ENCODE measurements around the gene CRIP2. TPM values are rescaled to one million over a fixed set of nuclear protein-coding genes. Genes with fewer than 3 reads are reported as not detected.

The CRIP2 gene
- total RNA-seq, 6 experiments from 2014 or later = 6.9 to 22.4 (median 21.0) TPM

GRCh38 chr14:105458571-105458970 is 16.1 kb upstream of the CRIP2 start:
- no peaks in the 10 kb centered on the region; the same call in 1 of the 2 replicates for H3K27me3 Mint-ChIP-seq (ENCODE audit: insufficient read depth)
- no peak overlapping the region for H3K4me3 Mint-ChIP-seq
- no peak for DNase-seq
- TF ChIP-seq CTCF (IDR thresholded peaks at IDR 0.05) = no peak
- no peaks in the 10 kb centered on the region for H3K9me3 Mint-ChIP-seq
- H3K36me3 Mint-ChIP-seq (ENCODE audit: low read depth) = peaks cover 9% of the 10 kb centered on the region
- no peaks in the 10 kb centered on the region for H3K4me1 Mint-ChIP-seq (ENCODE audit: low read depth)
- no peak overlapping the region for H3K27ac Mint-ChIP-seq

GRCh38 chr14:105460116-105460515 is 14.5 kb upstream of the CRIP2 start:
- H3K36me3 Mint-ChIP-seq (ENCODE audit: low read depth) = peaks cover 9% of the 10 kb centered on the region
- no peaks in the 10 kb centered on the region for H3K4me1 Mint-ChIP-seq (ENCODE audit: low read depth)
- TF ChIP-seq CTCF (IDR thresholded peaks at IDR 0.05) = no peak
- H3K27me3 Mint-ChIP-seq (ENCODE audit: insufficient read depth) = no peaks in the 10 kb centered on the region; the same call in 1 of the 2 replicates
- H3K4me3 Mint-ChIP-seq = no peak overlapping the region
- no peak for DNase-seq
- no peak overlapping the region for H3K27ac Mint-ChIP-seq
- H3K9me3 Mint-ChIP-seq = no peaks in the 10 kb centered on the region

GRCh38 chr14:105460616-105461015 is 14.0 kb upstream of the CRIP2 start:
- H3K4me1 Mint-ChIP-seq (ENCODE audit: low read depth) = no peaks in the 10 kb centered on the region
- no peak for TF ChIP-seq CTCF (IDR thresholded peaks at IDR 0.05)
- H3K27me3 Mint-ChIP-seq (ENCODE audit: insufficient read depth) = no peaks in the 10 kb centered on the region; the same call in 1 of the 2 replicates
- H3K36me3 Mint-ChIP-seq (ENCODE audit: low read depth) = peaks cover 6% of the 10 kb centered on the region
- H3K4me3 Mint-ChIP-seq = no peak overlapping the region
- no peaks in the 10 kb centered on the region for H3K9me3 Mint-ChIP-seq
- H3K27ac Mint-ChIP-seq = no peak overlapping the region
- DNase-seq = no peak

- no peak for TF ChIP-seq CTCF (IDR thresholded peaks at IDR 0.05)
- Mint-ChIP-seq H3K9me3 (no peaks in the 10 kb centered on the region), H3K27me3 (ENCODE audit: insufficient read depth) (no peaks in the 10 kb centered on the region; the same call in 1 of the 2 replicates), H3K4me1 (ENCODE audit: low read depth) (no peaks in the 10 kb centered on the region), H3K36me3 (ENCODE audit: low read depth) (peaks cover 4% of the 10 kb centered on the region; the same call in 1 of the 2 replicates), H3K4me3 (no peak overlapping the region), H3K27ac (no peak overlapping the region)
- DNase-seq = no peak
These were observed 12.7 kb upstream of the CRIP2 start for GRCh38 chr14:105461903-105462302.

GRCh38 chr14:105464501-105464900 is 10.1 kb upstream of the CRIP2 start:
- no peak overlapping the region for H3K4me3 Mint-ChIP-seq
- H3K27me3 Mint-ChIP-seq (ENCODE audit: insufficient read depth) = no peaks in the 10 kb centered on the region; the same call in 1 of the 2 replicates
- H3K9me3 Mint-ChIP-seq = no peaks in the 10 kb centered on the region
- no peaks in the 10 kb centered on the region for H3K4me1 Mint-ChIP-seq (ENCODE audit: low read depth)
- no peak for TF ChIP-seq CTCF (IDR thresholded peaks at IDR 0.05)
- H3K36me3 Mint-ChIP-seq (ENCODE audit: low read depth) = peaks cover 4% of the 10 kb centered on the region; the same call in 1 of the 2 replicates
- no peak for DNase-seq
- no peak overlapping the region for H3K27ac Mint-ChIP-seq

Measured in HFFc6 (cell line).